ENCODE results near the gene CTU1.

Gene CTU1

GRCh38 chr19:51114087-51114729 lies 6.0 kb upstream of the CTU1 start:
- in situ Hi-C loops (cut with MboI; ENCODE audit: low pct_unique_long_range_greater_than_20kb, low sequenced_read_pairs): no loop called here
- DNase-seq: no peak

DNA sequence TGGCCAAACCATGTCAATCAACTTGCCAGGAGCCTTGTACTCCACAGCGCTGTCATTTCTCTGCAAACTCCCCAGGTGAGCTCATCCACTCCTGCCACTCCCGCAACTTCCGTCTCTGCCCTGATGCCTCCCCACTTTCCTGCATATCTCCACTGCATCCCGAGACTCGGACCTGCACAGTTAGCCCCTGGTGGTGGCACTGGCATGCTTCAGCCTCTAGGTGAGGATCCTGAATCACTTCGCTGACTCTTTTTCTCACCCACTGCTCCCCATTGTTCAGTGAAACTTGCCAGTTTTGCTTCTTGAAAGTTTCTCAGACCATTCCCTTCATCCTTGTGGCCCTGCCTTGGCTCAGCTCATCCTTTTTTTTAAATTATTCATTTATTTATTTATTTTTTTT lies 3.4 kb upstream of the CTU1 start:
- no peak for DNase-seq
- in situ Hi-C loops (cut with MboI; ENCODE audit: low pct_unique_long_range_greater_than_20kb, low sequenced_read_pairs): no loop called here

GRCh38 chr19:51110666-51110971 lies 2.4 kb upstream of the CTU1 start:
- in situ Hi-C loops (cut with MboI; ENCODE audit: low pct_unique_long_range_greater_than_20kb, low sequenced_read_pairs): no loop called here
- no peak for DNase-seq

GRCh38 chr19:51108805-51109146 lies 567 bp upstream of the CTU1 start:
- DNase-seq: no peak
- in situ Hi-C loops (cut with MboI; ENCODE audit: low pct_unique_long_range_greater_than_20kb, low sequenced_read_pairs): no loop called here

GRCh38 chr19:51107406-51108065 lies 673 bp downstream of the CTU1 start:
- DNase-seq: no peak
- in situ Hi-C loops (cut with MboI; ENCODE audit: low pct_unique_long_range_greater_than_20kb, low sequenced_read_pairs): no loop called here

DNA sequence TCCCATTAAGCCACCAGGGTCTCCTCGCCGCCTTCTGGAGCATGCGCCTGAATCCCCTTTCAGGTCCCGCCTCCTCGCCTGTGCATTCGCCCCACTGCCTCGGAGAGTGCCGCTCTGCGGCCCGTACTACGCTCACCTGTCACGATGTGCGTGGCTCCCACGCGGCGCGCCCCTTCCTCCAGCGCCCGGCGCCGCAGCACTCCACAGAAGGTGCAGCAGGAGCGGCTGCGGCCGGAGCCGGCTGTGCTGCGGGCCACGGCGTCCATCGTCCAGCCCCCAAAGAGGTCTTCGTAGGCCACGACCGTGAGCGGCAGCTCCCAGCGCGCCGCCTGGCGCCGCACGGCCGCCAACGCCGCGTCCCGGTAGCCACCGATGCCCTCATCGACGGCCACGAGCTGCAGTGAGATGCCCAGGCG lies 4.3 kb downstream of the CTU1 start:
- in situ Hi-C loops (cut with MboI; ENCODE audit: low pct_unique_long_range_greater_than_20kb, low sequenced_read_pairs): no loop called here
- DNase-seq: no peak

GRCh38 chr19:51102991-51103390 lies 5.2 kb downstream of the CTU1 start:
- in situ Hi-C loops (cut with MboI; ENCODE audit: low pct_unique_long_range_greater_than_20kb, low sequenced_read_pairs): no loop called here
- no peak for DNase-seq

DNA sequence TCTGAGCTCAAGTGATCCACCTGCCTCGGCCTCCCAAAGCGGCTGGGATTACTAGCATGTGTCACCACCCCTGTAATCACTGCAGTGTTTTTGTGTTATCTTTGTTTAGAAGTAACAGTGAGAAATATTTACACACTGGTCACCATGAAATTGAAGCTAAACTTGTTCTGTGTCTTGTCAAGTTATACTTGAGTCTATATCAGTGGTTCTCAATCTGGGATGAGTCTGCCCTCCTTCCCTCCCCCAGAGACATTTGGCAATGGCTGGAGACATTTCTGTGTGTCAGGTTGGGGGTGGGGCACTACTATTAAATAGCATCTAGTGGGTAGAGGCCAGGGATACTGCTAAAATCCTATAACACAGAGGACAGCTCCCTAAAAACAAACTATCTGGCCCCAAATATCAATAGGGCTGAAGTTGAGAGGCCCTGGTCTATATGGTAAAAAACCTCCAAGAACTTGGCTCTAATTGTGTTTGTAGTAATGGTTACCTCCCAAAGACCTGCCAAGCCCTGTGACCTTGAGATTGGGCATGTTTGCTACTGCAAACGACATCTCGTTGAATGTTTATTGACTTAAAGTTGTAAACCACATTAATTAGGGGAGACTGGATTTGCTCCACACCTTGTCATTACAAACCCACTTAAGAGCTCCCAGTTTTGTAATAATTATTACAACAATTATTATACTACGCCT lies 6.9 kb downstream of the CTU1 start:
- DNase-seq: no peak
- in situ Hi-C loops (cut with MboI; ENCODE audit: low pct_unique_long_range_greater_than_20kb, low sequenced_read_pairs): no loop called here

DNA sequence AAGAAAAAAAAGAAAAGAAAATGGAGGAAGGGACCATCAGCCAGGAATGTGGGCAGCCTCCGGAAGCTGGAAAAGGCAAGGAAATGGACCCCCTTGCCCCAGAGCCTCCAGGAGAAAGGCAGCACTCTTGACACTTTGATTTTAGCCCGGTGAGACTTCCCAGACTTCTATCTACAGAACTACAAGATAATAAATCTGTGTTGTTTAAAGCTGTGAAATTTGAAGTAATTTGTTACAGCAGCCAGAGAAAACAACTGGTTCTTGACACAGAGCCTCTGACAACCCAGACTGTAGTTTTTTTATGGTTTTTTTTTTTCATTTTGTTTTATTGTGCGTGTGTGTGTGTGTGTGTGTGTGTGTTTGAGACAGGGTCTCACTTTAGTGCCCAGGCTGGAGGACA lies 7.6 kb downstream of the CTU1 start:
- in situ Hi-C loops (cut with MboI; ENCODE audit: low pct_unique_long_range_greater_than_20kb, low sequenced_read_pairs): no loop called here
- DNase-seq: no peak

GRCh38 chr19:51099047-51099382 lies 9.2 kb downstream of the CTU1 start:
- DNase-seq: no peak

GRCh38 chr19:51098365-51099046 lies 9.7 kb downstream of the CTU1 start:
- no peak for DNase-seq
- in situ Hi-C loops (cut with MboI; ENCODE audit: low pct_unique_long_range_greater_than_20kb, low sequenced_read_pairs): no loop called here

More at GRCh38 chr19:51099047-51099382, 9.2 kb downstream of the CTU1 start:
- in situ Hi-C loops (cut with MboI; ENCODE audit: low pct_unique_long_range_greater_than_20kb, low sequenced_read_pairs): no loop called here

DNA sequence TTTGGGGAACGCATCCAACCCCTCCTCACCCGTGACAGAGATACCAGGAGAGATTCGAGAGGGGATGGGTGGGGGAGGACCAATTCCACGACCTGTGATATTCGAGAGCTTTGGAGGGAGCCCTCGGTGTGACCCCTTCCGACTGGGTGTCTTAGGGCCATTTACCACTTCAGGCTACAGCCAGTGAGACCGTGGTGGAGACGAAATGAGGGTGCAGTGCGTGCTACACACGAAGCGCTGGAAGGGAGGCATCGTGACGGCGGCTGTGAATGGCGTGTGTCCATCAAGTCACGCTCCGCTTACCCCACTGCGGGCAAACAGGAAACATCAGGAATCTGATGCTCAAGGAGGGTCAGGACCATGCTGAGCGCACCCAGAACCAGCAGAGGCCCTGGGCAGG lies 10.4 kb downstream of the CTU1 start:
- DNase-seq: no peak
- in situ Hi-C loops (cut with MboI; ENCODE audit: low pct_unique_long_range_greater_than_20kb, low sequenced_read_pairs): no loop called here

- in situ Hi-C loops (cut with MboI; ENCODE audit: low pct_unique_long_range_greater_than_20kb, low sequenced_read_pairs): no loop called here
Measured at GRCh38 chr19:51097166-51097738, 11.0 kb downstream of the CTU1 start.

DNA sequence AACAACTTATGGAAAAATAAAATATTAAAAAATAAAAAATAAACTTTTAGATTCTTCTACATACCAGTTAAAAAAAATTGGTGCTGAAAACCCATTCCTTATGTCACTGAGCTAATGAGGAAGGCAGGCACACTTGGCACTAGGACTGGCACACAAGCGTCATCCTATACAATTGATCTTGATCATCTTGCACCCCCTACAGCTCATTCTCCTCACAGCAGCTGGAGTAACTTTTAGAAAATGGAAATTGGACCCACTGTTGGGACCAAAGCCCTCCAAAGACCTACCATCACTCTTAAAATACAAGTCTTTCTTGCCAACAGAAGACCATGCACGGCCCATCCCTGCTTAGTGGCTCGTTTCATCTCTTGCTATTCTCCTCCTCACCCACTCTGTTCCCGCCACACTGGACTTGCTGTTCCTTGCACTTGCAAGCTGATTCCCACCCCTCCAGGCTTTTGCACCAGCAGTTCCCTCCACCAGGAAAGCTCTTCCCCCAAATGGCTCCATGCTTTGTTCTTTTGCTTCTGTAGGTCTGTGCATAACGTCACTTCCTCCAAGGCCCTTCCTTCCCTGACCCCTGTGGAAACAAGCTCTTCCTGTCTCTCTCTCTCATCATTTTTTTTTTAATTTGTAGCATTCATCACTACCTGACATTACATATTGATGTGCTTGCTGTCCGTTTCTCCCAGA lies 11.6 kb downstream of the CTU1 start:
- in situ Hi-C loops (cut with MboI; ENCODE audit: low pct_unique_long_range_greater_than_20kb, low sequenced_read_pairs): no loop called here
- peak; percentile 25 for DNase-seq

More at GRCh38 chr19:51097166-51097738, 11.0 kb downstream of the CTU1 start:
- peak; percentile 26 for DNase-seq

- in situ Hi-C loops (cut with MboI; ENCODE audit: low pct_unique_long_range_greater_than_20kb, low sequenced_read_pairs): no loop called here
Measured at GRCh38 chr19:51094696-51095279, 13.4 kb downstream of the CTU1 start.

DNA sequence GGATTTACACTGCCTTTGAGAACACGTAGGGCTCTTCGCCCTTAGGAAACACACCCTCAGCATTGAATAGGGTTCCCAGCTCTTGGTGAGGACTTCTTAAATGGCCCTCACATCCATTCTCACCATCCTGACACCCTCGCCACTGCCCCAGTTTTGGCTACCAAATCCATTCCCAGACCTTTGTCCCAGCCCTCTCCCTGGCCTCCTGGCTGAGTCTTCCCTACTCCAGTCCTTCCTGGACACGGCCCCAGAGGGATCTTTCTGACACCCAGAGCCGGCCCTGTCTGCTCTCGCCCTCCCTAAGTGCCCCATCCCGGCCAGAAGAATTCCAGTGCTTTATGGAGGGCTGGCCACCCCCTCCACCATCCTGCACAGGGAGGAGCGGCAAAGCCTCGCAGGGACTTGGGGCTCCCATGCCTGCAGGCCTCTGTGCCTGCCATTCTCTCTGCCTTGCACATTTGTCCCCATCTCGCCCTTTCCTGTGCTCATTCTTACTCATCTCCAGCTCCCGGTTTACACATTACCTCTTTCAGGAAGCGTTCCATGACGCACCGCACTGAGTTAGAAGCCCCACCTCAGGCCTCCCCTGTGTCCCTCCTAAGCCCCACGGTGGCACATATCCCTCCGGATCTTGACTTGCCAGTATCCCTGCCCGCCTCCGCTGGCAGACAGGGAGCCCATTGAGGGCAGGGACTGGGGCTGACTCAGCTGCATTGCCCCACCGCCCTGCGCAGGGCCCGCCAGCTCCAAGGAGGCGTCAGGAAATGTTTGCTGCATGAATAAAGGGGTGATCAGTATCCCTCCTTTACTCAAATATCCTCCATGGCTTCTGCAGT lies 14.5 kb downstream of the CTU1 start:
- in situ Hi-C loops (cut with MboI; ENCODE audit: low pct_unique_long_range_greater_than_20kb, low sequenced_read_pairs): no loop called here
- no peak for DNase-seq

More at GRCh38 chr19:51094696-51095279, 13.4 kb downstream of the CTU1 start:
- peak; percentile 48 for DNase-seq

GRCh38 chr19:51093101-51093500 lies 15.1 kb downstream of the CTU1 start:
- no peak for DNase-seq

More at GRCh38 chr19:51093101-51093500, 15.1 kb downstream of the CTU1 start:
- in situ Hi-C loops (cut with MboI; ENCODE audit: low pct_unique_long_range_greater_than_20kb, low sequenced_read_pairs): no loop called here

All from KBM-7 (cell line).